ENCODE measurements around the gene RPS24. TPM values are rescaled to one million over a fixed set of nuclear protein-coding genes. Genes with fewer than 3 reads are reported as not detected.

RPS24 gene
- total and polyA plus RNA-seq, 9 of the 15 experiments (the other 6 are each of a cell fraction or from before 2014, with no cell fraction given): 1,947 to 7,307 (median 5,944) TPM

- no peak for TF ChIP-seq ZNF655 (CRISPR knock-in tag; IDR thresholded peaks at IDR 0.05)
- TF ChIP-seq RFX1 (IDR thresholded peaks at IDR 0.05): no peak
- TF ChIP-seq CC2D1A (IDR thresholded peaks at IDR 0.05): no peak
- no peak for TF ChIP-seq ARID2 (IDR thresholded peaks at IDR 0.05)
- TF ChIP-seq NR4A1 (CRISPR knock-in tag; IDR thresholded peaks at IDR 0.05): no peak
- TF ChIP-seq NR4A1 (tag; IDR thresholded peaks at IDR 0.05): no peak
- TF ChIP-seq ZNF277 (CRISPR knock-in tag; IDR thresholded peaks at IDR 0.05; ENCODE audit: borderline replicate concordance): no peak
- TF ChIP-seq PRDM10 (IDR thresholded peaks at IDR 0.05; ENCODE audit: partially characterized antibody): no peak
- TF ChIP-seq ZNF140 (CRISPR knock-in tag; IDR thresholded peaks at IDR 0.05): no peak
- TF ChIP-seq ZNF436 (CRISPR knock-in tag; IDR thresholded peaks at IDR 0.05): no peak
- no peak for TF ChIP-seq ZNF551 (CRISPR knock-in tag; IDR thresholded peaks at IDR 0.05)
- no peak for TF ChIP-seq SAFB2 (IDR thresholded peaks at IDR 0.05; ENCODE audit: borderline replicate concordance, low read depth, low read length, severe bottlenecking)
- no peak for TF ChIP-seq MCM3 (IDR thresholded peaks at IDR 0.05)
- TF ChIP-seq SP1 (CRISPR knock-in tag; IDR thresholded peaks at IDR 0.05): no peak
- TF ChIP-seq CTCF (IDR thresholded peaks at IDR 0.05 in 2 of 3, conservative IDR thresholded peaks at IDR 0.05 in 1 of 3; ENCODE audit: insufficient read depth in 2 of 3, low read depth in 1 of 3, low read length in 3 of 3): no peak
- no peak for TF ChIP-seq RNF2 (IDR thresholded peaks at IDR 0.05)
- BruUV-seq (replicated peaks): no TSS peak
- 7% methylated on average over 1 of the region's 1 CpG for WGBS (ENCODE audit: insufficient coverage, low coverage, missing lambda C conversion rate)
- ChIA-PET CTCF (ENCODE audit: low intra/inter-chr PET ratio) (no interaction called here), POLR2A (interaction anchor here (0.6 kb wide), 1 partner anchor 84 kb away, joined by 4 read pairs; no protein-coding TSS in a partner anchor)
- H2AFZ ChIP-seq (ENCODE audit: low read depth, low read length): no peak overlapping the region
- intact Hi-C loops (cut with micrococcal nuclease): loop anchor here (5.0 to 10.0 kb wide), 4 partner anchors 117 to 1147 kb away; no protein-coding TSS in a partner anchor
- no peaks in the 10 kb centered on the region for H3K4me1 ChIP-seq (replicated peaks in 1 of 2; ENCODE audit: control insufficient read depth in 2 of 2, insufficient read depth in 2 of 2, low read length in 2 of 2)
- H3K9ac ChIP-seq (ENCODE audit: insufficient read depth in 1 of 2, low read depth in 2 of 2, low read length in 2 of 2): no peak overlapping the region
- H3K9me1 ChIP-seq (ENCODE audit: control insufficient read depth, insufficient read depth, low read length): no peaks in the 10 kb centered on the region
- ATAC-seq (no peak), FAIRE-seq (no peak), DNase-seq (ENCODE audit: extremely low read depth in 1 of 4, low spot score in 3 of 4) (no peak)
- H3K27me3 ChIP-seq (ENCODE audit: control insufficient read depth in 2 of 2, insufficient read depth in 2 of 2, low read length in 2 of 2): peaks cover 2 to 16% of the 10 kb centered on the region in 2 experiments; a peak in 4 of 5 replicates
- H4K20me1 ChIP-seq (replicated peaks; ENCODE audit: control insufficient read depth, insufficient read depth, low read length): peaks cover 11% of the 10 kb centered on the region
- H3K36me3 ChIP-seq (ENCODE audit: control insufficient read depth, insufficient read depth, low read length): no peaks in the 10 kb centered on the region
- H3K27ac ChIP-seq (ENCODE audit: extremely low read depth, low read depth, low read length): no peak overlapping the region
- in situ Hi-C loops (cut with MboI): loop anchor here (25.0 kb wide), 1 partner anchor 1137 kb away; no protein-coding TSS in a partner anchor
- H3K79me2 ChIP-seq (ENCODE audit: control insufficient read depth, insufficient read depth, low read length): no peaks in the 10 kb centered on the region
- no peak overlapping the region for H3K4me3 ChIP-seq
- H3K4me2 ChIP-seq (ENCODE audit: insufficient read depth, low read length): no peak overlapping the region
- H3K9me3 ChIP-seq (replicated peaks; ENCODE audit: control insufficient read depth, insufficient read depth, low read depth, low read length): no peaks in the 10 kb centered on the region
These were observed 16.2 kb downstream of the RPS24 start for GRCh38 chr10:78049851-78050250.

Measured in K562 (cell line).